CD14-positive monocyte (primary cell): Measurements from ENCODE around the gene BCL2L15. TPM values are rescaled to one million over a fixed set of nuclear protein-coding genes. Genes with fewer than 3 reads are reported as not detected.
A peak's percentile ranks its signal among the peaks of the same experiment; 100 is the strongest.

ENCODE experiments used
- DNase-seq, 3 donors: peaks; one replicate each; pipeline ENCODE4 v3.0.0-alpha.2; 2011 to 2022
- H2AFZ ChIP-seq: 2 replicates; pipeline ENCODE4 v1.6.0; 2012; ENCODE audit warnings: mild to moderate bottlenecking, low read depth, low read length, inconsistent platforms; ENCODE audit not compliant: insufficient read depth, poor library complexity, severe bottlenecking
- H3K27ac ChIP-seq, 2 donors: 1 replicate in 1 of 2; 2 replicates in 1 of 2; pipeline ENCODE4 v1.5.1; 2012 to 2013; ENCODE audit warnings: low read length in 2 of 2, control low read depth in 1 of 2, inconsistent platforms in 1 of 2, low read depth in 1 of 2, mild to moderate bottlenecking in 1 of 2
- H3K27me3 ChIP-seq, 2 donors: one replicate each; pipeline versions ENCODE4 v1.6.0 to v1.6.1; 2011 to 2013; ENCODE audit warnings: low read length in 2 of 2; ENCODE audit not compliant: control insufficient read depth in 2 of 2, insufficient read depth in 2 of 2
- H3K36me3 ChIP-seq, 2 donors: replicated peaks in 1 of 2; 1 replicate in 1 of 2; 2 replicates in 1 of 2; pipeline versions ENCODE4 v1.5.1 to v1.6.1; 2012 to 2013; ENCODE audit warnings: low read length in 2 of 2, control low read depth in 1 of 2, inconsistent platforms in 1 of 2, mild to moderate bottlenecking in 1 of 2; ENCODE audit not compliant: insufficient read depth in 2 of 2, control insufficient read depth in 1 of 2
- H3K4me1 ChIP-seq, 2 donors: 1 replicate in 1 of 2; 2 replicates in 1 of 2; pipeline versions ENCODE4 v1.5.1 to v1.6.1; 2012 to 2013; ENCODE audit warnings: low read length in 2 of 2, control low read depth in 1 of 2, inconsistent platforms in 1 of 2, mild to moderate bottlenecking in 1 of 2, moderate library complexity in 1 of 2; ENCODE audit not compliant: insufficient read depth in 2 of 2, control insufficient read depth in 1 of 2
- H3K4me2 ChIP-seq: replicated peaks from 2 replicates; pipeline ENCODE3; 2012; ENCODE audit warnings: low read length, moderate library complexity, mild to moderate bottlenecking; ENCODE audit not compliant: poor library complexity, severe bottlenecking; ENCODE audit errors: extremely low read depth
- H3K4me3 ChIP-seq, 3 experiments: fragments of 200-600 bp in 1 of 3; sonication (generic) in 1 of 3; replicated peaks in 1 of 3; 1 replicate in 2 of 3; 2 replicates in 1 of 3; pipeline ENCODE4 v1.5.1; 2011 to 2013; ENCODE audit warnings: low read length in 3 of 3, mild to moderate bottlenecking in 3 of 3, control low read depth in 2 of 3, low read depth in 2 of 3, inconsistent platforms in 1 of 3, moderate library complexity in 1 of 3
- H3K79me2 ChIP-seq: 2 replicates; pipeline ENCODE4 v1.6.0; 2012; ENCODE audit warnings: mild to moderate bottlenecking, control low read depth, inconsistent platforms, low read length, moderate library complexity; ENCODE audit not compliant: insufficient read depth
- H3K9ac ChIP-seq: 2 replicates; pipeline ENCODE4 v1.6.0; 2017; ENCODE audit warnings: low read length, mild to moderate bottlenecking; ENCODE audit not compliant: insufficient read depth, poor library complexity, severe bottlenecking
- H3K9me3 ChIP-seq, 2 donors: replicated peaks in 1 of 2; 1 replicate in 1 of 2; 2 replicates in 1 of 2; pipeline versions ENCODE4 v1.5.1 to v1.6.1; 2012 to 2013; ENCODE audit warnings: low read length in 2 of 2, control low read depth in 1 of 2; ENCODE audit not compliant: control insufficient read depth in 1 of 2, insufficient read depth in 1 of 2
- H4K20me1 ChIP-seq: 2 replicates; pipeline ENCODE4 v1.6.0; 2012; ENCODE audit warnings: mild to moderate bottlenecking, low read length, control low read depth, moderate library complexity; ENCODE audit not compliant: insufficient read depth
- H3K27ac Mint-ChIP-seq, 7 donors: one replicate each; pipeline ENCODE4 v1.8.0; 2020; ENCODE audit warnings: mild to moderate bottlenecking in 7 of 7, mixed read lengths in 7 of 7, moderate library complexity in 6 of 7, inconsistent platforms in 2 of 7
- H3K27me3 Mint-ChIP-seq, 3 donors: one replicate each; pipeline ENCODE4 v1.8.0; 2021 to 2022; ENCODE audit warnings: low read depth in 3 of 3, mild to moderate bottlenecking in 3 of 3, mixed read lengths in 3 of 3, moderate library complexity in 3 of 3, inconsistent platforms in 1 of 3
- H3K36me3 Mint-ChIP-seq, 2 donors: one replicate each; pipeline ENCODE4 v1.8.0; 2020; ENCODE audit warnings: mixed read lengths in 2 of 2, inconsistent platforms in 1 of 2, mild to moderate bottlenecking in 1 of 2
- H3K4me1 Mint-ChIP-seq: one replicate; pipeline ENCODE4 v1.8.0; 2020; ENCODE audit warnings: mild to moderate bottlenecking, mixed read lengths
- H3K4me3 Mint-ChIP-seq, 2 donors: one replicate each; pipeline ENCODE4 v1.8.0; 2020; ENCODE audit warnings: mild to moderate bottlenecking in 2 of 2, mixed read lengths in 2 of 2, moderate library complexity in 1 of 2
- H3K9me3 Mint-ChIP-seq, 7 donors: one replicate each; pipeline ENCODE4 v1.8.0; 2020 to 2022; ENCODE audit warnings: mixed read lengths in 7 of 7, mild to moderate bottlenecking in 6 of 7, moderate library complexity in 6 of 7, inconsistent platforms in 2 of 7
- CTCF ChIP-seq: fragments of 200-600 bp; IDR thresholded peaks from one replicate; pipeline ENCODE4 v1.8.0; 2022; ENCODE audit warnings: antibody characterized with exemption, mild to moderate bottlenecking
- WGBS: methylation state at CpG from one replicate; pipeline ENCODE4 v1.1.5; 2013; ENCODE audit warnings: missing lambda C conversion rate; ENCODE audit not compliant: insufficient coverage; 5-methylcytosine and 5-hydroxymethylcytosine counted together
- intact Hi-C, 2 donors: fragments of 100-400 bp; cut with micrococcal nuclease; formaldehyde crosslinking; loops; one replicate each; pipeline versions ENCODE4 v1.15.0 to v1.15.1; 2023
- polyA plus RNA-seq, 3 donors: library from polyadenylated mRNA; depleted of rRNA in 1 of 3; unstranded in 2 of 3; stranded (reverse) in 1 of 3; fragments of 300-500 nt in 2 of 3; fragments of >200 nt in 1 of 3; fragmentation: Illumina TruSeq in 2 of 3; gene quantifications; 1 replicate in 2 of 3; 2 replicates in 1 of 3; pipeline ENCODE4 v1.2.3, GENCODE V29; 2012 to 2021

BCL2L15 gene
- polyA plus RNA-seq, 3 donors: 0.73 TPM; not detected in 2

GRCh38 chr1:113917400-113918082 lies 30.2 kb upstream of the BCL2L15 start:
- H3K27ac Mint-ChIP-seq: peak overlapping the region in 2 of 7 donors; percentile 62 to 78

GRCh38 chr1:113916974-113917373 lies 29.6 kb upstream of the BCL2L15 start:
- no peak for TF ChIP-seq CTCF
- Mint-ChIP-seq H3K36me3 (peaks cover 17 to 30% of the 10 kb centered on the region in 2 donors), H3K27ac (peak overlapping the region in 2 of 7 donors; percentile 62 to 78), H3K4me3 (no peak overlapping the region), H3K27me3 (peaks cover 0 to 3% (median 0%) of the 10 kb centered on the region in 3 donors), H3K9me3 (peaks cover 0 to 3% (median 0%) of the 10 kb centered on the region in 7 donors), H3K4me1 (peaks cover 8% of the 10 kb centered on the region)
- Histone ChIP-seq H3K9ac (no peak overlapping the region), H3K79me2 (peaks cover 19% of the 10 kb centered on the region), H3K27me3 (no peaks in the 10 kb centered on the region), H3K9me3 (no peaks in the 10 kb centered on the region), H2AFZ (no peak overlapping the region), H3K27ac (no peak overlapping the region), H3K36me3 (peaks cover 10 to 16% of the 10 kb centered on the region in 2 donors), H3K4me3 (no peak overlapping the region), H3K4me2 (no peak overlapping the region), H3K4me1 (no peaks in the 10 kb centered on the region), H4K20me1 (no peaks in the 10 kb centered on the region)
- DNase-seq: no peak
- WGBS: 98% methylated on average over 5 of the region's 5 CpGs
- intact Hi-C loops: no loop called here

More at GRCh38 chr1:113917400-113918082, 30.2 kb upstream of the BCL2L15 start:
- H3K36me3 Mint-ChIP-seq: peaks cover 13 to 24% of the 10 kb centered on the region in 2 donors
- no peaks in the 10 kb centered on the region for H3K27me3 ChIP-seq
- intact Hi-C loops: no loop called here
- 94% methylated on average over 2 of the region's 2 CpGs for WGBS
- no peak overlapping the region for H3K4me2 ChIP-seq
- H3K4me3 ChIP-seq: no peak overlapping the region
- peaks cover 0 to 3% (median 0%) of the 10 kb centered on the region in 7 donors for H3K9me3 Mint-ChIP-seq
- H3K9ac ChIP-seq: no peak overlapping the region
- H2AFZ ChIP-seq: no peak overlapping the region
- H3K9me3 ChIP-seq: no peaks in the 10 kb centered on the region
- H3K4me1 ChIP-seq: peaks cover 0 to under 1% of the 10 kb centered on the region in 2 donors
- peaks cover 8% of the 10 kb centered on the region for H3K4me1 Mint-ChIP-seq
- no peak for TF ChIP-seq CTCF
- H4K20me1 ChIP-seq: no peaks in the 10 kb centered on the region
- H3K79me2 ChIP-seq: peaks cover 14% of the 10 kb centered on the region
- no peak overlapping the region for H3K27ac ChIP-seq
- peak in 1 of 3 donors; percentile 39 for DNase-seq
- H3K27me3 Mint-ChIP-seq: peaks cover 0 to 3% (median 0%) of the 10 kb centered on the region in 3 donors
- H3K36me3 ChIP-seq: peaks cover 4 to 10% of the 10 kb centered on the region in 2 donors
- no peak overlapping the region for H3K4me3 Mint-ChIP-seq
